BLaER1 (cell line): ENCODE results near the gene MKNK1.

Experiments used
- H3K27ac ChIP-seq: shearing (Covaris generic); formaldehyde crosslinking; 2 replicates; pipeline ENCODE4 v1.8.1; 2022
- H3K27me3 ChIP-seq: shearing (Covaris generic); formaldehyde crosslinking; 2 replicates; pipeline ENCODE4 v1.8.1; 2022
- H3K36me3 ChIP-seq: shearing (Covaris generic); formaldehyde crosslinking; 2 replicates; pipeline ENCODE4 v1.8.1; 2022
- H3K4me1 ChIP-seq: shearing (Covaris generic); formaldehyde crosslinking; 2 replicates; pipeline ENCODE4 v1.8.1; 2022
- H3K4me2 ChIP-seq: shearing (Covaris generic); formaldehyde crosslinking; 2 replicates; pipeline ENCODE4 v1.8.1; 2022
- H3K4me3 ChIP-seq: shearing (Covaris generic); formaldehyde crosslinking; 2 replicates; pipeline ENCODE4 v1.8.1; 2022
- H3K9ac ChIP-seq: shearing (Covaris generic); formaldehyde crosslinking; 2 replicates; pipeline ENCODE4 v1.8.1; 2022
- H3K9me3 ChIP-seq: shearing (Covaris generic); formaldehyde crosslinking; 2 replicates; pipeline ENCODE4 v1.8.1; 2022
- H4K20me1 ChIP-seq: shearing (Covaris generic); formaldehyde crosslinking; 2 replicates; pipeline ENCODE4 v1.8.1; 2022
- Cebpa-rat ChIP-seq: shearing (Covaris generic); IDR thresholded peaks from 2 replicates; pipeline ENCODE4 v1.8.1; 2022

MKNK1 gene

DNA sequence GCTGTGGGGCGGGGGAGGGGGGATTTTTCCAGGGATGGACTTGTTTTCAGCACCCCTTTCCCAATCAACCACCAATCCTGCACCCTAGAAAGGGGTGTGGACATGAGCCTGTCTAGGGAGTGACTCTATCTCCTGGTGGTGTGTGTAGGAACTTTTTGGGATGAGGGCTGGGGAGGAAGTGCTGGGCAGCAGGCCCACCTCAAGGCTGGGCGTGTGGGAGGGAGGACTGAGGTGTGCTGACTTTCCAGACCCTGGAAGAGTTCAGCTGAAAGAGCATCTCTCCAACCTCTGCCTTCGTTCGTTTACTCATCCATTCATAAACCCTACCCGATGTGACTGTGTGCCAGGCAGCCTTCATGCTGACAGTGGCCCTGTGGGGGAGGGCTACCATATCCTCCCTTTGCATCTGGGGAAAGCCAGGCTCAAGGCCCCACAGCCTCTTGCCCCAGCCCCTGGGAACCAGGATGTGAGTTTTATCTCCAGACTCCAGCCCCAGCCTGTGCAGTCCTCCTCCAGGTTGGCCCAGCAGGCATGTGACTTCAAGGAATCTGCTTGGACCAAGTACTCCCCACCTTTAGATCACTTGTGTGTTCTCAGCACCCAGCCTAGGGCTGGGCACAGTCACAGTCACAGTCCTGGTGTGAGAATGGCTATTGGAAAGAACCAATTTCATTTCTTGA is 59.4 kb downstream of the MKNK1 start:
- H3K9ac ChIP-seq, result no peak overlapping the region
- no peak overlapping the region for H3K4me3 ChIP-seq
- no peaks in the 10 kb centered on the region for H3K36me3 ChIP-seq
- no peak for TF ChIP-seq Cebpa-rat
- peaks cover 7% of the 10 kb centered on the region for H3K4me1 ChIP-seq
- no peak overlapping the region for H3K4me2 ChIP-seq
- no peaks in the 10 kb centered on the region for H3K9me3 ChIP-seq
- H3K27ac ChIP-seq, result no peak overlapping the region
- no peaks in the 10 kb centered on the region for H4K20me1 ChIP-seq
- H3K27me3 ChIP-seq, result 0 out of 2 replicates have a peak, but pooled peaks cover 3% of the 10 kb centered on the region

DNA sequence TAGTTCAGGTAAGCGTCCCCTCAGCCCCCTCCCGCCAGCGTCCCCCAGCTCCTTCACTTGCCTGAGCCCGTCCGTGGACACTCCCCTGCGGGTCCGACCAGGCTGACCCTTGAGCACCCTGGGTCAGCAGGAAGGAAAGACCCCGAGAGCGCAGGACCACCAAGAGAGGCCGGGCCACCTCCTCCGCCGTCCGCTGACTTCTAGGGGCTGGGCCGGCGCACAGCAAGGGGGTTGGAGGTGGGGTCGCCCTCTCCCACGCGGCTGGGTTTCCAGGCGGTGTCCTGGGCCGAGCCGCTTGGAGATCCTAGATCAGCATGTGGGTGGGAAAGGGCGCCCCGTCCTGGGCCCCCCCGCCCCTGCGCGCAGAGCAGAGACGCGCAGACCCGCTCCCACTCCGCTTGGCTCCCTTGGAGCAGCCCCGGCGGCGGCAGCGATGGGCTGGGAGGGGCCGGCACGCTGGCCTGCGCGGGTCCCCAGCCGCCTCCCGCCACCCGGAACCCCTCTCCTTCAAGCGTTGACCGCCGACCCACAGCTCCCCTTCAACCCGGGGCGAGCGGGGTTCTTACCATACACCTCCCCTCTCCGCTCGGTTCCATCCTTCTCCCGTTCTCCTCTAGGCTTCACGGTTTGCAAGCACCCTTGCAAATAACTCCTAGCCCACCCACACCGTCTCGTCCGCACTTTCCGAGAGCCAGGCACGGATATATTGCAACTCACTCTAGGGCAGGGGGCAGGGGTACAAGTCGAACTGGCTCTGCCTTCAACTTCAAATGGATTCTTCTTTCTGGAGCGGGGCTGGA is 60.1 kb downstream of the MKNK1 start:
- no peak for TF ChIP-seq Cebpa-rat
- 0 out of 2 replicates have a peak, but pooled peaks cover 3% of the 10 kb centered on the region for H3K27me3 ChIP-seq
- no peaks in the 10 kb centered on the region for H3K36me3 ChIP-seq
- H3K4me1 ChIP-seq, result no peaks in the 10 kb centered on the region
- no peak overlapping the region for H3K9ac ChIP-seq
- H3K27ac ChIP-seq, result no peak overlapping the region
- H3K9me3 ChIP-seq, result no peaks in the 10 kb centered on the region
- no peak overlapping the region for H3K4me3 ChIP-seq
- no peak overlapping the region for H3K4me2 ChIP-seq
- no peaks in the 10 kb centered on the region for H4K20me1 ChIP-seq

DNA sequence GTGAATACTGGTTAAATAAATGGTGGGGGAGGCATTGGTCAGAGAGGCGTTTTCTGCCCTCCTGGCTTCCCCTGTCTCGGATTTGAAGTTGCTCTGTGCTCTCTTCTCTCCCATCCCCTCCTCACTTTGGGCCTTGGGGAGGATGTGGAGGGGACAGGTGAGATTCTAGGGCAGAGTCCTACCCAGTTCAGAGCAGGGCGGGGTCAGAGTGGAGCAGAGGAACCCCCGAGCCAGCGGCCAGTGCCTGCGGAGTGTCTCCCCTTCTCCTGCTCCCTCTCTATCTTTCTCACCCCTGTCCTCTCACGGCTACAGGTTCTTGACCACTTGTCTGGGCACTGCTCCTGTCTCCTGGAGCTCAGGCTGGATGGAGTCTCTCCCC is 60.7 kb downstream of the MKNK1 start:
- no peaks in the 10 kb centered on the region for H3K4me1 ChIP-seq
- H3K4me3 ChIP-seq, result no peak overlapping the region
- H3K4me2 ChIP-seq, result no peak overlapping the region
- H4K20me1 ChIP-seq, result no peaks in the 10 kb centered on the region
- 0 out of 2 replicates have a peak, but pooled peaks cover 3% of the 10 kb centered on the region for H3K27me3 ChIP-seq
- no peaks in the 10 kb centered on the region for H3K36me3 ChIP-seq
- H3K27ac ChIP-seq, result no peak overlapping the region
- no peak overlapping the region for H3K9ac ChIP-seq
- TF ChIP-seq Cebpa-rat, result no peak
- H3K9me3 ChIP-seq, result no peaks in the 10 kb centered on the region

GRCh38 chr1:46539972-46540371 is 64.1 kb downstream of the MKNK1 start:
- H3K36me3 ChIP-seq, result no peaks in the 10 kb centered on the region
- peaks cover 12% of the 10 kb centered on the region for H3K9me3 ChIP-seq
- peaks cover 10% of the 10 kb centered on the region for H3K27me3 ChIP-seq
- TF ChIP-seq Cebpa-rat, result no peak
- no peak overlapping the region for H3K4me3 ChIP-seq
- H4K20me1 ChIP-seq, result no peaks in the 10 kb centered on the region
- H3K9ac ChIP-seq, result no peak overlapping the region
- no peak overlapping the region for H3K27ac ChIP-seq
- no peak overlapping the region for H3K4me2 ChIP-seq
- H3K4me1 ChIP-seq, result no peaks in the 10 kb centered on the region

GRCh38 chr1:46538147-46538546 is 65.9 kb downstream of the MKNK1 start:
- Histone ChIP-seq H3K27me3 (peaks cover 26% of the 10 kb centered on the region), H3K4me1 (peaks cover 5% of the 10 kb centered on the region; the same call in 1 of the 2 replicates), H3K9ac (no peak overlapping the region), H3K4me3 (no peak overlapping the region), H3K27ac (no peak overlapping the region), H3K36me3 (no peaks in the 10 kb centered on the region), H3K9me3 (peaks cover 12% of the 10 kb centered on the region), H4K20me1 (no peaks in the 10 kb centered on the region), H3K4me2 (no peak overlapping the region)
- TF ChIP-seq Cebpa-rat, result no peak

DNA sequence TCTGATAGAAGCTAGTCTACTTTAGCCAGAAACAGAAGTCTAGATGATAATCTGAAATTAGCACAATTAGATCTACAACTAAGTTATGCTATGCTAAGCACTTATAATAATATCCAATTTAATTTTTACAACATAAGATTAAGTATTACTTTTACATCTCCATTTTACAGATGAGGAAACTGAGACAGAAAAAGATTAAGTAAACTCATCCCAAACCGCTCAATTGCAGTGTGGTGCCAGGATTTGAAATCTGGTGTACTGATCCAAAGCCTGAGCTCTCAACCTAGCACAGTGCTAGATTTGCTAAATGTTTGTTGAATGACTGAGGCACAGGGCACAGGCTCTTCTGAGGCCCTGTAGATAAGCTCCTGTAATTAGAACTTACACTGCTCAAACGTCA is 66.4 kb downstream of the MKNK1 start:
- TF ChIP-seq Cebpa-rat, result no peak
- Histone ChIP-seq H3K4me3 (no peak overlapping the region), H3K9me3 (peaks cover 12% of the 10 kb centered on the region), H3K27ac (no peak overlapping the region), H3K27me3 (peaks cover 31% of the 10 kb centered on the region), H3K4me1 (peaks cover 6% of the 10 kb centered on the region; the same call in 1 of the 2 replicates), H4K20me1 (peaks cover under 1% of the 10 kb centered on the region; the same call in 1 of the 2 replicates), H3K36me3 (no peaks in the 10 kb centered on the region), H3K4me2 (no peak overlapping the region), H3K9ac (no peak overlapping the region)

GRCh38 chr1:46536527-46536926 is 67.5 kb downstream of the MKNK1 start:
- H3K9ac ChIP-seq, result no peak overlapping the region
- peaks cover 11% of the 10 kb centered on the region; the same call in 1 of the 2 replicates for H4K20me1 ChIP-seq
- no peak overlapping the region for H3K4me3 ChIP-seq
- H3K4me2 ChIP-seq, result no peak overlapping the region
- no peaks in the 10 kb centered on the region for H3K36me3 ChIP-seq
- peaks cover 42% of the 10 kb centered on the region for H3K27me3 ChIP-seq
- TF ChIP-seq Cebpa-rat, result no peak
- no peak overlapping the region for H3K27ac ChIP-seq
- peaks cover 6% of the 10 kb centered on the region; the same call in 1 of the 2 replicates for H3K4me1 ChIP-seq
- H3K9me3 ChIP-seq, result peaks cover 12% of the 10 kb centered on the region

DNA sequence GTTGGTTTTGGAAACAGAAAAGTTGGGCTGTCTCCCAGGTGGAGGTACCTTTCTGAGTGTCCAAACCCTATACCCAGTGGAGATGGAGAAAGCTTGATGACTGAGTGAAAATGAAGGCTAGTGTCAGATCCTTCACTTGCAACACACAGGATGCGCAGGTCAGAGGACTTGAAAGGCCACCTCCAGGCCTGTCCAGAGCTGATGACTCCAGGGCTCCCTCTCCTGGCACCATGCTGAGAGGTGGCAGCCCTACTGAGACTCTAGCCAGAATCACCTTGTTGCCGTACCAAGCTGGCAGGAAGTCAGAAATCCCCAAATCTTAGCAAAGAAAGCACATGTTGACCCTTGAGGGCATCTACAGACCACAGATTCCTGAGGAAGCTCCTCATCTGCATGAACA is 69.0 kb downstream of the MKNK1 start:
- Histone ChIP-seq H3K9me3 (peaks cover 12% of the 10 kb centered on the region), H3K4me3 (no peak overlapping the region), H3K4me1 (peaks cover 6% of the 10 kb centered on the region; the same call in 1 of the 2 replicates), H3K27ac (no peak overlapping the region), H3K36me3 (no peaks in the 10 kb centered on the region), H3K9ac (no peak overlapping the region), H3K4me2 (no peak overlapping the region), H4K20me1 (peaks cover 11% of the 10 kb centered on the region; the same call in 1 of the 2 replicates), H3K27me3 (peaks cover 56% of the 10 kb centered on the region)
- TF ChIP-seq Cebpa-rat, result no peak

DNA sequence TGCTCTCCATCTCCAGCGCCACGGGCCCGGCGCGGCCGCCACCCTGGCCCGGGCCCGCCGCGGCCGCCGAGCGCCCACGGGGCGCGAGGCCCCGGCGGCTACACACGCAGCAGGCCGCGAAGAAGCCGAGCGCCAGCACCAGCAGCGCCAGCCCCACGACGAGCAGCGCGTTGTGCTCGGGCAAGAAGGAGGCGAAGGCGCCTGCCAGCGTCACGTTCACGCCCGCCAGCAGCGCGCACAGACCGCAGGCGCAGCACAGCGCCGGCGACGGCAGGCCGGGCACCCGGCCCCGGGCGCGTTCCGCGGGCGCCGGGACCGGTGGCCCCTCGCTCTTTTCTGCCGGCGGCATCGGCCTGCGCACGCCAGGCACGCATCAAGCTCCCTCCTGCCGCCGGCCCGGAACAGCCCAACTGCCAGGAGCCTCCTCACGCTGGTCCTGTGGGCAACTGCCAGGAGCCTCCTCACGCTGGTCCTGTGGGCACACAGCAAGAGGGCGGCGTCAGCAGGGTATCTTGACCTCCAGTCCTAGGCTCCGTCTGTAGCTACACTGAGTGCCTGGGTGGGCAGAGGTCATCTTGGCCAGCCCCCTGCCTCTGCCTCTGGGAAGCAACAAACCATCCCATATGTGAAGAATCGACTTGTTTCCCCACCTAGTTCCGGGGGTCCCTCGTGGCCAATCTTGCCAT is 70.7 kb downstream of the MKNK1 start:
- Histone ChIP-seq H3K9me3 (peaks cover 12% of the 10 kb centered on the region), H3K4me2 (peak overlapping the region; percentile 85), H3K4me3 (peak overlapping the region; percentile 65), H3K36me3 (no peaks in the 10 kb centered on the region), H3K9ac (no peak overlapping the region), H4K20me1 (peaks cover 11% of the 10 kb centered on the region; the same call in 1 of the 2 replicates), H3K27ac (no peak overlapping the region), H3K27me3 (peaks cover 70% of the 10 kb centered on the region), H3K4me1 (peaks cover 6% of the 10 kb centered on the region; the same call in 1 of the 2 replicates)
- no peak for TF ChIP-seq Cebpa-rat
